HCT116 (cell line): ENCODE results near the gene ZNF618. TPM values are rescaled to one million over a fixed set of nuclear protein-coding genes. Genes with fewer than 3 reads are reported as not detected.

Source experiments
- ATAC-seq: fragments of 200-7000 bp; cut with Tn5 transposase; 2 replicates; pipeline ENCODE4 v1.9.1; 2020; ENCODE audit warnings: mild to moderate bottlenecking, moderate library complexity
- BruUV-seq: library from RNA; stranded (reverse); fragments of 400-500 nt; replicated peaks from 2 replicates; lab custom pipeline; 2021; lab: Mats Ljungman, UMichigan
- CTCF ChIA-PET: fragments of 300-600 bp; sonication (Branson Sonifier 250); formaldehyde crosslinking; loops from one replicate; lab custom pipeline; 2021; ENCODE audit warnings: antibody characterized with exemption; lab: Charles Lee
- POLR2A ChIA-PET: fragments of 300-600, 350-600 bp; sonication (Branson Sonifier 250); formaldehyde crosslinking; loops from one replicate; lab custom pipeline; 2021; ENCODE audit warnings: antibody characterized with exemption; lab: Charles Lee
- RAD21 ChIA-PET, 2 experiments: fragments of 300-600 bp; sonication (Branson Sonifier 250); formaldehyde crosslinking; loops; one replicate each; lab custom pipeline; 2023; ENCODE audit warnings: low total read pairs in 2 of 2; ENCODE audit not compliant: uncharacterized antibody in 2 of 2, unreplicated experiment in 2 of 2, low non-redundant PET in 1 of 2; lab: Charles Lee
- DNase-seq: peaks from one replicate; pipeline ENCODE4 v3.0.0-alpha.2; 2010; ENCODE audit warnings: low read depth, low spot score
- H2AFZ ChIP-seq: fragments of 200-600 bp; shearing (Covaris generic), sonication (generic); 2 replicates; pipeline ENCODE4 v1.6.1; 2017; ENCODE audit warnings: low read depth, mixed run types, mixed read lengths, antibody characterized with exemption, low read length; ENCODE audit not compliant: poor library complexity, severe bottlenecking
- H3K27ac ChIP-seq: 2 replicates; pipeline ENCODE4 v1.5.1; 2012; ENCODE audit warnings: low read depth, low read length
- H3K27me3 ChIP-seq: fragments of 200-600 bp; sonication (generic); 2 replicates; pipeline ENCODE4 v1.6.1; 2016; ENCODE audit warnings: mixed run types, low read length, mixed read lengths; ENCODE audit not compliant: insufficient read depth
- H3K36me3 ChIP-seq, 2 experiments: fragments of 200-500 bp in 1 of 2; fragments of 200-600 bp in 1 of 2; sonication (Bioruptor generic) in 1 of 2; sonication (generic) in 1 of 2; 2 replicates each; pipeline versions ENCODE4 v1.5.1 to v1.6.1; 2014 to 2016; ENCODE audit warnings: low read length in 2 of 2, inconsistent platforms in 1 of 2, mixed read lengths in 1 of 2, mixed run types in 1 of 2; ENCODE audit not compliant: insufficient read depth in 2 of 2, control insufficient read depth in 1 of 2
- H3K4me1 ChIP-seq, 2 experiments: fragments of 200-600 bp in 1 of 2; sonication (generic) in 1 of 2; 2 replicates each; pipeline versions ENCODE4 v1.5.1 to v1.6.1; 2012 to 2017; ENCODE audit warnings: low read length in 2 of 2, inconsistent platforms in 1 of 2, mild to moderate bottlenecking in 1 of 2, mixed read lengths in 1 of 2, mixed run types in 1 of 2, moderate library complexity in 1 of 2; ENCODE audit not compliant: insufficient read depth in 2 of 2, control insufficient read depth in 1 of 2
- H3K4me2 ChIP-seq: fragments of 200-600 bp; sonication (generic); 2 replicates; pipeline ENCODE4 v1.6.1; 2017; ENCODE audit warnings: mixed run types, low read length, mixed read lengths
- H3K4me3 ChIP-seq, 2 experiments: fragments of 200-600 bp in 1 of 2; sonication (generic) in 1 of 2; replicated peaks in 1 of 2; 2 replicates each; pipeline ENCODE4 v1.5.1; 2011 to 2016; ENCODE audit warnings: low read length in 2 of 2, control low read depth in 1 of 2, low read depth in 1 of 2, mild to moderate bottlenecking in 1 of 2, mixed read lengths in 1 of 2, mixed run types in 1 of 2
- H3K79me2 ChIP-seq: fragments of 200-600 bp; sonication (generic); 2 replicates; pipeline ENCODE4 v1.6.1; 2017; ENCODE audit warnings: mild to moderate bottlenecking, mixed run types, low read length, moderate library complexity, mixed read lengths; ENCODE audit not compliant: insufficient read depth
- H3K9ac ChIP-seq: fragments of 200-600 bp; sonication (generic); 2 replicates; pipeline ENCODE4 v1.6.1; 2016; ENCODE audit warnings: low read length, mixed read lengths
- H3K9me2 ChIP-seq: fragments of 200-600 bp; sonication (generic), shearing (Covaris generic); 2 replicates; pipeline ENCODE4 v1.6.1; 2017; ENCODE audit warnings: mixed run types, mild to moderate bottlenecking, moderate library complexity; ENCODE audit not compliant: insufficient read depth
- H3K9me3 ChIP-seq, 2 experiments: fragments of 200-500 bp in 1 of 2; fragments of 200-600 bp in 1 of 2; sonication (Bioruptor generic) in 1 of 2; sonication (generic) in 1 of 2; 2 replicates each; pipeline ENCODE4 v1.6.1; 2014 to 2017; ENCODE audit warnings: low read length in 2 of 2, mixed read lengths in 2 of 2, inconsistent platforms in 1 of 2, low read depth in 1 of 2, mild to moderate bottlenecking in 1 of 2, mixed run types in 1 of 2, moderate library complexity in 1 of 2; ENCODE audit not compliant: control insufficient read depth in 1 of 2, insufficient read depth in 1 of 2
- H4K20me1 ChIP-seq: fragments of 200-600 bp; sonication (generic), shearing (Covaris generic); 2 replicates; pipeline ENCODE4 v1.6.1; 2017; ENCODE audit warnings: mixed run types, mild to moderate bottlenecking, moderate library complexity; ENCODE audit not compliant: insufficient read depth
- CBX3 ChIP-seq: IDR thresholded peaks from 2 replicates; pipeline ENCODE4 v1.6.1; 2012; ENCODE audit warnings: low read depth
- CEBPB ChIP-seq: IDR thresholded peaks from 2 replicates; pipeline ENCODE4 v1.6.1; 2012; ENCODE audit warnings: low read depth
- EGR1 ChIP-seq: IDR thresholded peaks from 2 replicates; pipeline ENCODE4 v1.6.1; 2012; ENCODE audit warnings: low read depth
- ELF1 ChIP-seq: IDR thresholded peaks from 2 replicates; pipeline ENCODE4 v1.6.1; 2012; ENCODE audit warnings: low read depth, borderline replicate concordance
- EZH2 ChIP-seq: fragments of 200-600 bp; sonication (generic); IDR thresholded peaks from 2 replicates; pipeline ENCODE4 v1.6.1; 2017; ENCODE audit warnings: antibody characterized with exemption, mixed run types
- FOSL1 ChIP-seq: IDR thresholded peaks from 2 replicates; pipeline ENCODE4 v1.6.1; 2012; ENCODE audit warnings: low read depth
- POLR2AphosphoS5 ChIP-seq: IDR thresholded peaks from 2 replicates; pipeline ENCODE4 v1.6.1; 2011; ENCODE audit warnings: mild to moderate bottlenecking, low read depth, low read length, moderate library complexity
- RAD21 ChIP-seq: IDR thresholded peaks from 2 replicates; pipeline ENCODE4 v1.6.1; 2012; ENCODE audit warnings: low read depth, mild to moderate bottlenecking
- SP1 ChIP-seq: IDR thresholded peaks from 2 replicates; pipeline ENCODE4 v1.6.1; 2012; ENCODE audit warnings: low read depth
- SRF ChIP-seq: IDR thresholded peaks from 2 replicates; pipeline ENCODE4 v1.6.1; 2012; ENCODE audit warnings: low read depth
- TCF7L2 ChIP-seq: IDR thresholded peaks from 2 replicates; pipeline ENCODE4 v1.7.0; 2011; ENCODE audit warnings: borderline replicate concordance, inconsistent platforms; ENCODE audit not compliant: insufficient read depth, insufficient read length; ENCODE audit errors: extremely low read depth
- YY1 ChIP-seq: IDR thresholded peaks from 2 replicates; pipeline ENCODE4 v1.6.1; 2011; ENCODE audit warnings: low read length, low read depth, moderate library complexity, mild to moderate bottlenecking; ENCODE audit not compliant: insufficient replicate concordance; ENCODE audit errors: extremely low read depth
- ZFX ChIP-seq: fragments of 450-650 bp; IDR thresholded peaks from 2 replicates; pipeline ENCODE4 v1.6.1; 2017
- ZNF274 ChIP-seq: fragments of 200-500 bp; sonication (Bioruptor generic); IDR thresholded peaks from 2 replicates; pipeline ENCODE4 v1.6.1; 2014; ENCODE audit warnings: mild to moderate bottlenecking, low read depth, low read length, inconsistent platforms
- intact Hi-C: fragments of 100-400 bp; cut with micrococcal nuclease; formaldehyde crosslinking; loops from 2 replicates; pipeline ENCODE4 v1.10.0; 2022
- total RNA-seq: library from RNA; stranded (reverse); gene quantifications from one replicate; pipeline ENCODE4 v1.2.1, GENCODE V29; 2021; ENCODE audit not compliant: unreplicated experiment
- TF ChIP-seq, protein P1 (sequence below): IDR thresholded peaks from 2 replicates; pipeline ENCODE4 v1.6.1; 2012
- TF ChIP-seq, protein P2 (sequence below): IDR thresholded peaks from 2 replicates; pipeline ENCODE4 v1.6.1; 2012; ENCODE audit warnings: low read depth
- TF ChIP-seq, protein P3 (sequence below): IDR thresholded peaks from 2 replicates; pipeline ENCODE4 v1.6.1; 2012

ZNF618 gene
- total RNA-seq, 1 experiment from 2014 or later = 13.5 TPM

DNA sequence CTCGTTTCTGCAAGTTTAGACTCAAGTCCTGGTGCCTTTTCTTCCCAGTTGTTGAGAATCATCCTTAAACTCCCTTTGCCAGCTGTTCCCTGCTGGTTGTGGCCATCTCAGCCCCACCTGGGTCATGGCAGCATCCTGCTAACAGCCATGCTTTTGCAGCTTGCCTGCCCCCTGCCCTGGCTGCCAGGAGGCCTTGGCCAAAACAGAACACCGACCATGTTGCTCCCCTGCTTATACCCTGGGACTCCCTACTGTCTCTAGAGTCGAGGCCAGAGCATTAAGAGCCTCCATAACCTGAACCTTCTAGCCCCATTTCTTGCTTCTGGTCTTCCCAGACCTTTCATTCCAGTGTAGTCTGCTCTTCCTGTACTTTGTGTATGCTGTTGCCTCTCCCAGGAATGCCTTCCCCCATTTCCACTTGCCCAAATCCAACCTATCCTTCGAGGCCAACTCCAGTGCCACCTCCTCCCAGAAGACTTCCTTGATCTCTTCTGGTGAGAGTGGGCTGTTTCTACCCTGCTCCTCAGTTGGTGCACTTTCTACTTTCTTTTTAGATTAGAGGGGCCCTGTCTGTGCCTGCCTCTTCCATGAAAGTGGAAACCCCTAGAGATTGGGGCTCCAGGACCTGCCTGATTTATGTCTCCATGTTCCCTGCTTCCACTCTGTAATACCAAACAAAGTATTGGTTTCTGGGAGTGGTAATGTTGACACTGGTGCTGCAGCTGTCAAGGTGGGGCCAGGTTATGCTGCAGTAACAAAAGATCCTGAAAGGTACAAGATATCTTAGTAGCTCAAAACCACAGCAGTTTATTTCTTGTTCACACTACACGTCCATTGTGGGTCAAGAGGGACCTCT is 113.8 kb downstream of the ZNF618 start:
- no peak overlapping the region for H2AFZ ChIP-seq
- no peaks in the 10 kb centered on the region for H3K36me3 ChIP-seq
- no peaks in the 10 kb centered on the region for H3K27me3 ChIP-seq
- H3K4me3 ChIP-seq = no peak overlapping the region
- H3K4me1 ChIP-seq = peaks cover 0 to 4% of the 10 kb centered on the region in 2 experiments; a peak in 1 of 4 replicates
- ATAC-seq (no peak), DNase-seq (no peak)
- H4K20me1 ChIP-seq = no peaks in the 10 kb centered on the region
- ChIA-PET CTCF (no interaction called here), RAD21 (no interaction called here), POLR2A (no interaction called here)
- intact Hi-C loops = no loop called here
- no peaks in the 10 kb centered on the region for H3K9me2 ChIP-seq
- H3K9ac ChIP-seq = no peak overlapping the region
- H3K27ac ChIP-seq = no peak overlapping the region
- TF ChIP-seq EGR1 (no peak), YY1 (no peak), TCF7L2 (no peak), EZH2 (no peak), CEBPB (no peak), POLR2AphosphoS5 (no peak), CBX3 (no peak), FOSL1 (no peak)
- TF ChIP-seq, protein P1, sequence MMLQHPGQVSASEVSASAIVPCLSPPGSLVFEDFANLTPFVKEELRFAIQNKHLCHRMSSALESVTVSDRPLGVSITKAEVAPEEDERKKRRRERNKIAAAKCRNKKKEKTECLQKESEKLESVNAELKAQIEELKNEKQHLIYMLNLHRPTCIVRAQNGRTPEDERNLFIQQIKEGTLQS = no peak
- TF ChIP-seq, all 23 proteins: peak for 0
- Histone ChIP-seq H3K79me2 (no peaks in the 10 kb centered on the region), H3K9me3 (no peaks in the 10 kb centered on the region), H3K4me2 (no peak overlapping the region)
- no TSS peak for BruUV-seq

DNA sequence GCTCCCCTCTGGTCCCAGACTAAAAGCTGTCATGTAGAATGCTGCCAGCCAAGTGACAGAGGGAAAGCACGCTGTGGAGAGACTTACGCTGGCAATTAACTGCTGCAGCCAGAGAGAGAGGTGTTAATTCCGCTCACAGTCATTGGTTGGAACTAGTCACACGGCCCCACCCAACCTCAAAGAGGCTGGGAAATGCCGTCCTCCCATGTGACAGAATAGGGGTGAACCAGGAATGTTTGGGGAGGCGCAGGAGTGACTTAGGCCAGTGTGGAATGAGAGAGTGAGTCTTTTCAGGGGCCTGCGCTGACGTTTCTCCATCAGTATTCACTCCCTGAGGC is 114.4 kb downstream of the ZNF618 start:
- Histone ChIP-seq H3K36me3 (no peaks in the 10 kb centered on the region), H3K4me1 (peaks cover 0 to 4% of the 10 kb centered on the region in 2 experiments; a peak in 1 of 4 replicates), H3K79me2 (no peaks in the 10 kb centered on the region), H3K9me2 (no peaks in the 10 kb centered on the region), H2AFZ (no peak overlapping the region), H3K9me3 (no peaks in the 10 kb centered on the region), H3K27me3 (no peaks in the 10 kb centered on the region), H3K27ac (no peak overlapping the region), H3K4me2 (no peak overlapping the region), H4K20me1 (no peaks in the 10 kb centered on the region), H3K9ac (no peak overlapping the region), H3K4me3 (no peak overlapping the region)
- RAD21 ChIA-PET = no interaction called here
- DNase-seq (no peak), ATAC-seq (no peak)
- CTCF ChIA-PET = no interaction called here
- POLR2A ChIA-PET = no interaction called here
- no TSS peak for BruUV-seq
- intact Hi-C loops = no loop called here
- TF ChIP-seq SRF (no peak), TCF7L2 (no peak), POLR2AphosphoS5 (no peak), ZNF274 (no peak), ZFX (no peak), ELF1 (no peak), SP1 (no peak), RAD21 (no peak), EGR1 (no peak)
- TF ChIP-seq, protein P2, sequence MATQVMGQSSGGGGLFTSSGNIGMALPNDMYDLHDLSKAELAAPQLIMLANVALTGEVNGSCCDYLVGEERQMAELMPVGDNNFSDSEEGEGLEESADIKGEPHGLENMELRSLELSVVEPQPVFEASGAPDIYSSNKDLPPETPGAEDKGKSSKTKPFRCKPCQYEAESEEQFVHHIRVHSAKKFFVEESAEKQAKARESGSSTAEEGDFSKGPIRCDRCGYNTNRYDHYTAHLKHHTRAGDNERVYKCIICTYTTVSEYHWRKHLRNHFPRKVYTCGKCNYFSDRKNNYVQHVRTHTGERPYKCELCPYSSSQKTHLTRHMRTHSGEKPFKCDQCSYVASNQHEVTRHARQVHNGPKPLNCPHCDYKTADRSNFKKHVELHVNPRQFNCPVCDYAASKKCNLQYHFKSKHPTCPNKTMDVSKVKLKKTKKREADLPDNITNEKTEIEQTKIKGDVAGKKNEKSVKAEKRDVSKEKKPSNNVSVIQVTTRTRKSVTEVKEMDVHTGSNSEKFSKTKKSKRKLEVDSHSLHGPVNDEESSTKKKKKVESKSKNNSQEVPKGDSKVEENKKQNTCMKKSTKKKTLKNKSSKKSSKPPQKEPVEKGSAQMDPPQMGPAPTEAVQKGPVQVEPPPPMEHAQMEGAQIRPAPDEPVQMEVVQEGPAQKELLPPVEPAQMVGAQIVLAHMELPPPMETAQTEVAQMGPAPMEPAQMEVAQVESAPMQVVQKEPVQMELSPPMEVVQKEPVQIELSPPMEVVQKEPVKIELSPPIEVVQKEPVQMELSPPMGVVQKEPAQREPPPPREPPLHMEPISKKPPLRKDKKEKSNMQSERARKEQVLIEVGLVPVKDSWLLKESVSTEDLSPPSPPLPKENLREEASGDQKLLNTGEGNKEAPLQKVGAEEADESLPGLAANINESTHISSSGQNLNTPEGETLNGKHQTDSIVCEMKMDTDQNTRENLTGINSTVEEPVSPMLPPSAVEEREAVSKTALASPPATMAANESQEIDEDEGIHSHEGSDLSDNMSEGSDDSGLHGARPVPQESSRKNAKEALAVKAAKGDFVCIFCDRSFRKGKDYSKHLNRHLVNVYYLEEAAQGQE = no peak
- TF ChIP-seq, protein P3, sequence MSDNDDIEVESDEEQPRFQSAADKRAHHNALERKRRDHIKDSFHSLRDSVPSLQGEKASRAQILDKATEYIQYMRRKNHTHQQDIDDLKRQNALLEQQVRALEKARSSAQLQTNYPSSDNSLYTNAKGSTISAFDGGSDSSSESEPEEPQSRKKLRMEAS = no peak
